Loucy (cell line): ENCODE measurements around the gene CLMN.

Source experiments
- EZH2phosphoT487 ChIP-seq: fragments of 200-600 bp; IDR thresholded peaks from 2 replicates; pipeline ENCODE4 v1.6.1; 2018; ENCODE audit warnings: antibody characterized with exemption, mild to moderate bottlenecking, moderate library complexity, borderline replicate concordance
- TF ChIP-seq, protein P1 (sequence below): fragments of 200-600 bp; sonication (generic); conservative IDR thresholded peaks from 2 replicates; pipeline ENCODE4 v1.5.1; 2014; ENCODE audit warnings: mild to moderate bottlenecking, antibody characterized with exemption, low read length

- TF ChIP-seq, protein P1, sequence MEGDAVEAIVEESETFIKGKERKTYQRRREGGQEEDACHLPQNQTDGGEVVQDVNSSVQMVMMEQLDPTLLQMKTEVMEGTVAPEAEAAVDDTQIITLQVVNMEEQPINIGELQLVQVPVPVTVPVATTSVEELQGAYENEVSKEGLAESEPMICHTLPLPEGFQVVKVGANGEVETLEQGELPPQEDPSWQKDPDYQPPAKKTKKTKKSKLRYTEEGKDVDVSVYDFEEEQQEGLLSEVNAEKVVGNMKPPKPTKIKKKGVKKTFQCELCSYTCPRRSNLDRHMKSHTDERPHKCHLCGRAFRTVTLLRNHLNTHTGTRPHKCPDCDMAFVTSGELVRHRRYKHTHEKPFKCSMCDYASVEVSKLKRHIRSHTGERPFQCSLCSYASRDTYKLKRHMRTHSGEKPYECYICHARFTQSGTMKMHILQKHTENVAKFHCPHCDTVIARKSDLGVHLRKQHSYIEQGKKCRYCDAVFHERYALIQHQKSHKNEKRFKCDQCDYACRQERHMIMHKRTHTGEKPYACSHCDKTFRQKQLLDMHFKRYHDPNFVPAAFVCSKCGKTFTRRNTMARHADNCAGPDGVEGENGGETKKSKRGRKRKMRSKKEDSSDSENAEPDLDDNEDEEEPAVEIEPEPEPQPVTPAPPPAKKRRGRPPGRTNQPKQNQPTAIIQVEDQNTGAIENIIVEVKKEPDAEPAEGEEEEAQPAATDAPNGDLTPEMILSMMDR, result no peak
- no peak for TF ChIP-seq EZH2phosphoT487
Measured at GRCh38 chr14:95331708-95332408, 12.2 kb upstream of the CLMN start.
